Mucosa of rectum (tissue), 2 donors: ENCODE measurements around the gene MBLAC1.

ENCODE experiments used
- H3K27ac ChIP-seq, 2 donors: one replicate each; pipeline ENCODE4 v1.7.0; 2013; ENCODE audit warnings: inconsistent platforms in 2 of 2, low read depth in 2 of 2, low read length in 2 of 2
- H3K27me3 ChIP-seq, 2 donors: one replicate each; pipeline ENCODE4 v1.7.0; 2013; ENCODE audit warnings: low read length in 2 of 2; ENCODE audit not compliant: control insufficient read depth in 2 of 2, insufficient read depth in 2 of 2
- H3K36me3 ChIP-seq, 2 donors: one replicate each; pipeline ENCODE4 v1.7.0; 2013; ENCODE audit warnings: low read length in 2 of 2; ENCODE audit not compliant: control insufficient read depth in 2 of 2, insufficient read depth in 2 of 2
- H3K4me1 ChIP-seq, 2 donors: one replicate each; pipeline ENCODE4 v1.7.0; 2013; ENCODE audit warnings: low read length in 2 of 2, mild to moderate bottlenecking in 1 of 2; ENCODE audit not compliant: control insufficient read depth in 2 of 2, insufficient read depth in 2 of 2
- H3K4me3 ChIP-seq, 2 donors: one replicate each; pipeline ENCODE4 v1.7.0; 2013; ENCODE audit warnings: low read length in 2 of 2
- H3K9ac ChIP-seq, 2 donors: one replicate each; pipeline ENCODE4 v1.7.0; 2013; ENCODE audit warnings: low read length in 2 of 2, low read depth in 1 of 2, mild to moderate bottlenecking in 1 of 2
- H3K9me3 ChIP-seq, 2 donors: one replicate each; pipeline ENCODE4 v1.7.0; 2013; ENCODE audit warnings: low read length in 2 of 2; ENCODE audit not compliant: control insufficient read depth in 2 of 2
- donor health status: healthy.
- donor health status: Normal muscosa, but diverticular disease.

Gene MBLAC1, protein sequence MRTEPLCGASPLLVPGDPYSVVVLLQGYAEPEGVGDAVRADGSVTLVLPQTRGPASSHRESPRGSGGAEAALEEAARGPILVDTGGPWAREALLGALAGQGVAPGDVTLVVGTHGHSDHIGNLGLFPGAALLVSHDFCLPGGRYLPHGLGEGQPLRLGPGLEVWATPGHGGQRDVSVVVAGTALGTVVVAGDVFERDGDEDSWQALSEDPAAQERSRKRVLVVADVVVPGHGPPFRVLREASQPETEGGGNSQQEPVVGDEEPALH

DNA sequence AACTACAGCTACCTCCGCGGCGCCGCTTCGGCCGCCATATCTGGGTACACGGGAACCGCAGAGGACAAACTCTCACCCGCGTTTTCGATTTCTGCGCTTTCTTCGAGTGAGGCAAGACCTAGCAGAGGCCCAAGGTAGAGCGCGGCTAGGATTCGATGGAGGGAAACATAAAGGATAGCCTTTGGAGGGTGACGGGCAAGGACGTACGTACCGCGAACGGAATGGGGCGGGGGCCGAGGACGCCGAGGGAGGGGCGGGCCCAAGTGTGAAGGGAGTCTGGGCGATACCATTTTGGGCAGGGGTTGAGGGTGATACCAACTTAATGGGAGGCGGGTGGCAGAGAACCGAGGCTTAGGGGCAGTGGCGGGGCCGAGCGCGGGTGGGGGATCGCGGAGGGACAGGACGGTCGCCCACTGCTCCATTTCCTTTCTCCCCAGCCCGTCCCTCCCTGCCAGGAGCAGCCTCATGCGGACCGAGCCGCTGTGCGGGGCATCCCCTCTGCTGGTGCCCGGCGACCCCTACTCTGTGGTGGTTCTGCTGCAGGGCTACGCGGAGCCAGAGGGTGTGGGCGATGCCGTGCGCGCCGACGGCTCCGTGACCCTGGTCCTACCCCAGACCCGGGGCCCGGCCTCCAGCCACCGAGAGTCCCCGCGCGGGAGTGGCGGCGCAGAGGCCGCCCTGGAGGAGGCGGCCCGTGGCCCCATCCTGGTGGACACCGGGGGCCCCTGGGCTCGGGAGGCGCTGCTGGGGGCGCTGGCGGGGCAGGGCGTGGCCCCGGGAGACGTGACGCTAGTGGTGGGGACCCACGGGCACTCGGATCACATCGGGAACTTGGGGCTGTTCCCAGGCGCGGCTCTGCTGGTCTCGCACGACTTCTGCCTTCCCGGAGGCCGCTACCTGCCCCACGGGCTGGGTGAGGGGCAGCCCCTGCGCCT lies at the start of gene MBLAC1:
Gene MBLAC1, plus strand, starts transcription at position 37 of the 935 bp plus-strand sequence. Its CDS starts 429 bp downstream, at position 466.
- H3K9me3 ChIP-seq: no peaks in the 10 kb centered on the region
- H3K4me1 ChIP-seq: peaks cover 33 to 34% of the 10 kb centered on the region in 2 donors
- H3K27me3 ChIP-seq: no peaks in the 10 kb centered on the region
- H3K9ac ChIP-seq: peak within 1 kb of the TSS; percentile 97 to 98
- no peaks in the 10 kb centered on the region for H3K36me3 ChIP-seq
- H3K4me3 ChIP-seq: peak within 1 kb of the TSS; percentile 95
- H3K27ac ChIP-seq: peak within 1 kb of the TSS; percentile 98 to 99

DNA sequence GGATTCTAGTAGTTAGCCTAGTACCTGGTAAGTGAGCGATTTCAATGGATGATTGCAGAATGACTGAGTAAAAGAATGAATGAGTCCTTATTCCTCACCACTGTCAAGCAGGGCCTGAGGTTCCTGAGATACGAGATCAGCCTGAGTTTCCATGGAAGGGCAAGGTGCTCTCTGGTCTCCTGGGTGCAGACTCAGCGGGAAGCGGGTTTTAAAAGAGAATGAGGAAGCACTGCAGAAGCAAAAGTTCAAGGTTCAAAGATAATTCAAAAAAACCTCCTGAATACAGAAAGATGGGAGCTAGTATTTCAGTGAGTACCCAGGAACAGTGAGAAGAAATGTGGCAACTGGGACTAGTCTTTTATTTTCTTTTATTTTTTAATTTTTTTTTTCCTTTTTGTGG lies 49.6 kb upstream of the MBLAC1 start:
- H3K36me3 ChIP-seq: peaks cover 49 to 50% of the 10 kb centered on the region in 2 donors
- H3K27me3 ChIP-seq: no peaks in the 10 kb centered on the region
- no peak overlapping the region for H3K27ac ChIP-seq
- H3K4me3 ChIP-seq: no peak overlapping the region
- peaks cover 23 to 34% of the 10 kb centered on the region in 2 donors for H3K4me1 ChIP-seq
- H3K9me3 ChIP-seq: peaks cover 5 to 6% of the 10 kb centered on the region in 2 donors
- no peak overlapping the region for H3K9ac ChIP-seq

DNA sequence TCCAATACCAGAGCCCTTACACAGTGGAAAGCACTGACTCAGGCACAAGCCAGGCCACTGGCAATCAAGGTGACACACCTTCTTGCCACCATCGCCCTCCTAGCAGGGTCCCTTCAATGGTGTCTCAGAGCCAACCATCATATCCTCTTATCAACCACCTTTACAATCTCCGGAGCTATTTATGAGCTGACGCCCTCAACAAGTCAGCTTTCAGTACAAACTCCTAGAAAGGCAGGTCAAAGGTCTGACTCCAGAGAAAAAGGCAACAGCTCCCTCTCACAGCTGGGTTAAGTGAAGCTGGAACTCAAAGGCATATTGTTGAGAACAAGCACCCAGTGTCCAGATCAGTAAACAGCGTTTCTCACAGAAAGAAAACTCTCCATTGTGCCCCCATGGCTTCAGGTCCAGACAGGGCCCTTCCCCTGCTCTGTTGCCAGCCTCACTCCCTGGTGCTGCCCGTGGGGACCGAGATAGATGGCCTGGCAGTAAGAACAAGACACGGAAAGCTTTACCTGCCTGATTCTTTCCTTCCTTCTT lies 47.7 kb upstream of the MBLAC1 start:
- H3K4me3 ChIP-seq: peak overlapping the region; percentile 56 to 65
- no peaks in the 10 kb centered on the region for H3K27me3 ChIP-seq
- H3K36me3 ChIP-seq: peaks cover 31% of the 10 kb centered on the region in 2 donors
- H3K4me1 ChIP-seq: peaks cover 31 to 41% of the 10 kb centered on the region in 2 donors
- H3K9ac ChIP-seq: peak overlapping the region; percentile 54 to 68
- no peaks in the 10 kb centered on the region for H3K9me3 ChIP-seq
- peak overlapping the region; percentile 85 to 88 for H3K27ac ChIP-seq

DNA sequence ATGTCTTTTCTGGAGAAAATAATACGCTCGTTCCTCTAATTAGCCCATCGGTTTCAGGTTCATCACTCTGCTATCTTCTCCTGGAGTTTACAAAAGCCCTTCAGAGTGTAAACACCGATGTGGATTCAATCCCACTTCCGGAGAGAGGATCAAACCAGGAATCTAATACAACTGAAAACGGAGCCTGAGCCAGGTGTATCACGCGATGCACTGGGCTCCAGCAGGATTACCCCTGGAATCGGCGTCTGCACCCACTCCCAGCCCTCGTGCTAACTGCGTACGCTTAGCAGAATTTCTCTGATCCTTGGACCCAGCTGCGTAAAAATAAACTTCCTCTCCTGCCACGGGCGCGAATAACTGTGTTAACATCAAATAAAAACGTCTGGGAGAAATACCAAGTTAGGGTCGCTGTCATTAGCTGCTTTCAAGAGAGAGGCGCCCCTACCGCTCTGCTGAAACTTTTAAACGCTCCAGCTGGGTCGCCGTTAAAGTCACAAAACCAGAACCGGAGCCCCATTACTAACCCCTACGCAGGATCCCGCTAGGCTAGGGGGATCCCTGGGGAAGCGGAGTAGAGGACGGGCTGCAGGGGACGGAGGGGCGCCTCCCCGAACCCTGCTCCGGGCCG lies 45.7 kb upstream of the MBLAC1 start:
- H3K4me1 ChIP-seq: peaks cover 31 to 41% of the 10 kb centered on the region in 2 donors
- peak overlapping the region; percentile 85 to 88 for H3K27ac ChIP-seq
- no peaks in the 10 kb centered on the region for H3K9me3 ChIP-seq
- peaks cover 13% of the 10 kb centered on the region in 2 donors for H3K36me3 ChIP-seq
- no peaks in the 10 kb centered on the region for H3K27me3 ChIP-seq
- peak overlapping the region; percentile 95 to 99 for H3K9ac ChIP-seq
- peak overlapping the region; percentile 95 to 100 for H3K4me3 ChIP-seq

DNA sequence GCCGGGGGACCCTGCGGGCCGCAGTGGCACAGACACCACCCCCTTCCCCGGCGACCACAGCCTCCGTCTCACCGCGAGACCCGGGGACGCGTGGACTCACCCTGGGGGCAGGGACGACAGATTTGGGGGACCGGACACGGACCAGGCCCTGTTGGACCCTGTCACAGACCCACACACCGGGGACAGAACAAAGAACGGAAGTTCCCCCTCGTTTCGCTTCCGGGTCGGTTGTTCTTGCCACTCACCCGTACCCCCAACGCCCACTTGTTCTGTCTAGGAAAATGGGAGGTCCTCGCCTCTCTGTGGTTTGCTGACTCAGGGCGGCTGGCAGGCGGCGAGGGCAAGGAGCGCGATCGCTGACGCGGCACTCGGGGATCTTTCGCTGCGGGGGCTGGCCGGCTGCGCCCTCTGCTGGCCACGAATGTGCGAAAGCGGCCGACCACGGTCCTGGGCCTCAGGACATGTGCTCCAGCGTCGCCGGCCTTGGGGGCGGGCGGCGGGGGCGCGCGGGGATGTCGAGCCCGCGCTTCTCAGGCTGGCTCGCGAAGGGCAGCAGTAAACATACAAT lies 45.1 kb upstream of the MBLAC1 start, which contains the start of gene ZNF3:
Gene ZNF3, minus strand, starts transcription at position 189 of the 568 bp plus-strand sequence. CDS start 4,366 bp downstream, outside the sequence.
- Histone ChIP-seq H3K27ac (peak within 1 kb of the TSS; percentile 85 to 88), H3K9ac (peak within 1 kb of the TSS; percentile 95 to 99), H3K4me1 (peaks cover 30 to 41% of the 10 kb centered on the region in 2 donors), H3K27me3 (no peaks in the 10 kb centered on the region), H3K9me3 (no peaks in the 10 kb centered on the region), H3K36me3 (peaks cover 8 to 9% of the 10 kb centered on the region in 2 donors), H3K4me3 (peak within 1 kb of the TSS; percentile 95 to 100)

DNA sequence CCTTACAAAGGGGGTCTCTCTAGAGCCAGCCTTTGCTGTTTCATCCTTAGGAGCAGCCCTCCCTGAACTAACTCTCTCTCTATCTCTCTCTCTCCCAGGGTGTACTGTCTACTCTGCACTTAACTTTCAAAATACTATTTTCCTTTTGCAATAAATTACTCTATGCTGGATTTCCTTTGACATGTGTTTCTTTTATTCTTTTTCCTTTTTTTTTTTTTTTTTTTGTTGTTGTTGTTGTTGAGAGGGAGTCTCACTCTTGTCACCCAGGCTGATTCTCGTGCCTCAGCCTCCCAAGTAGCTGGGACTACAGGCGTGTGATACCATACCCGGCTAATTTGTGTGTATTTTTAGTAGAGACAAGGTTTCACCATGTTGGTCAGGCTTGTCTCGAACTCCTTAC lies 43.8 kb upstream of the MBLAC1 start:
- Histone ChIP-seq H3K27ac (peak overlapping the region; percentile 76 to 85), H3K9me3 (no peaks in the 10 kb centered on the region), H3K9ac (no peak overlapping the region), H3K36me3 (peaks cover 3% of the 10 kb centered on the region in 2 donors), H3K4me3 (no peak overlapping the region), H3K4me1 (peaks cover 20 to 33% of the 10 kb centered on the region in 2 donors), H3K27me3 (no peaks in the 10 kb centered on the region)

DNA sequence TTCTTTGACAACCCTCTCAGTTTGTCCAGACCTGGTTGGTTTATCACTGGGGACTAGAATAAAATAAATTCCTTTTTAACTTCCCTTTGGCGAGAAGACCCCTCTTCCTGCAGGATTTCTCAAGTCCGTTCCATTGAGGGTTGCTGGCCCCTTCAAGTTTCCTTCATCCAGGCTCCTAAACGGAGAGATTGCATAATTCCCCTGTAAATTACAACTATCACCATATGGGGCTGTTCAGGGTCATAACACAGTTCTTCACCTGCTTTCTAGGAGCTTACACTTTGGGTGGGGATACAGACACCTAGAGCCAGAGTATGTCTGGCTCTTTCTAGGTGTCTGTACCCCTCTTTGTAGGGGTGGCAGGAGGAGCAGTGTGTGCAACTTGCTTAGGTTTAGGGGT lies 41.3 kb upstream of the MBLAC1 start:
- Histone ChIP-seq H3K4me3 (no peak overlapping the region), H3K9ac (no peak overlapping the region), H3K27ac (no peak overlapping the region), H3K4me1 (peaks cover 20 to 23% of the 10 kb centered on the region in 2 donors), H3K9me3 (no peaks in the 10 kb centered on the region), H3K27me3 (no peaks in the 10 kb centered on the region), H3K36me3 (peaks cover 3 to 5% of the 10 kb centered on the region in 2 donors)

DNA sequence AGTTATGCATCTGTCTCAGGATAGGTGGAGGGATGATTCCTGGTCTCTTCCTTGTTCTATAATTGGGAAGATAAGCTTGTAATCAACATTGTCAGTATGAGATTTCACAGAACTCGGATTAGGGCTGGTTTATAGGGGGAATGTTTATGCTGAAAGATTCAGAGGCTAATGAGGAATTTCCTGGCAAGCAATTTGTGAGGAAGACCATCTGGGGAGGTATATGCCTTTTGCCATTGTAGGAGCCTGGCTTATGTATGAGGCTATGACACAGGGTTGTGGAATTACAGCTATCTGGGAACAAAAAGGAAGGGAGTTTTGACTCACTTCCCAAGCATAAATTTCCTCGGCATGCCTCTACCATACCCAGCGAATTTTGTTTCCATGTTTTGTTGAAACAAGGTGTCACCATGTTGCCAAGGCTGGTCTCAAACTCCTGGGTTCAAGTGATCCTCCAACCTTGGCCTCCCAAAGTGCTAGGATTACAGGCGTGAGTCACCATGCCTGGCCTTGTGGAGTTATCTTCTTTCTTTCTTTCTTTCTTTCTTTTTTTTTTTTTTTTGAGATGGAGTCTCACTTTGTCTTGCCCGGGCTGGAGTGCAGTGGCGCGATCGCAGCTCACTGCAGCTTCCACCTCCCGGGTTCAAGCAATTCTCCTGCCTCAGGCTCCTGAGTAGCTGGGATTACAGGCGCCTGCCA lies 39.6 kb upstream of the MBLAC1 start:
- Histone ChIP-seq H3K36me3 (peaks cover 19 to 22% of the 10 kb centered on the region in 2 donors), H3K4me3 (no peak overlapping the region), H3K27ac (peak overlapping the region; percentile 44 to 45), H3K27me3 (no peaks in the 10 kb centered on the region), H3K9me3 (no peaks in the 10 kb centered on the region), H3K4me1 (peaks cover 18 to 20% of the 10 kb centered on the region in 2 donors), H3K9ac (no peak overlapping the region)

DNA sequence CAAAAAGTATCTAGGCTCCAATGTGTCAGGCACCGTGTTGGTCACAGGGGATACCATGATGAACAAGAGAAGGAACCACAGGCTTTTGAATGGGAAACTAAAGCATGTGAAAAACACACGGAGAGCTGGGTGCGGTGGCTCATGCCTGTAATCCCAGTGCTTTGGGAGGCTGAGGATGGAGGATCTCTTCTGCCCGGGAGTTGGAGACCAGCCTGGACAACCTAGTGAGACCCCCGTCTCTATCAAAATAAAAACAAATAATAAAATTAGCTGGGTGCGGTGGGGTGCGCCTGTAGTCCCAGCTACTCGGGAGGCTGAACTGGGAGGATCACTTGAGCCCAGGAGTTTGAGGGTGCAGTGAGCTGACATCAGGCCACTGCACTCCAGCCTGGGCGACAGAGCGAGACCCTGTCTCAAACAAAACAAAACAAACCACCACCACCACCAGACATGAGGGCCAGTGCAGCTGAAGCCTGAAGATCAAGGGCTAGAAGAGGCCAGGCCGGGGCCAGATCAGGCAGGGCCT lies 38.6 kb upstream of the MBLAC1 start:
- peaks cover 11 to 12% of the 10 kb centered on the region in 2 donors for H3K4me1 ChIP-seq
- H3K9ac ChIP-seq: peak overlapping the region; percentile 80 to 82
- H3K27ac ChIP-seq: peak overlapping the region; percentile 80 to 89
- H3K36me3 ChIP-seq: peaks cover 29 to 32% of the 10 kb centered on the region in 2 donors
- no peaks in the 10 kb centered on the region for H3K27me3 ChIP-seq
- peak overlapping the region; percentile 85 to 91 for H3K4me3 ChIP-seq
- H3K9me3 ChIP-seq: no peaks in the 10 kb centered on the region
